Central memory CD8-positive, alpha-beta T cell (primary cell): ENCODE measurements around the gene GSTO2.

ENCODE experiments used
- ATAC-seq: fragments of 150-1000 bp; cut with Tn5 transposase; replicated peaks from 2 replicates; pipeline ENCODE4 v1.10.0; 2022; ENCODE audit warnings: mild to moderate bottlenecking, moderate FRiP score, moderate number of reproducible peaks; ENCODE audit not compliant: poor library complexity, severe bottlenecking; ENCODE audit errors: extremely low read depth
- DNase-seq, 2 donors: peaks; one replicate each; pipeline ENCODE4 v3.0.0; 2021; ENCODE audit warnings: low spot score in 2 of 2
- H3K27ac Mint-ChIP-seq: one replicate; pipeline ENCODE4 v1.8.0; 2022; ENCODE audit warnings: low read depth, mild to moderate bottlenecking, moderate library complexity, mixed read lengths
- H3K27me3 Mint-ChIP-seq: one replicate; pipeline ENCODE4 v1.8.0; 2022; ENCODE audit warnings: mixed read lengths
- H3K36me3 Mint-ChIP-seq: one replicate; pipeline ENCODE4 v1.8.0; 2022; ENCODE audit warnings: mild to moderate bottlenecking, moderate library complexity, mixed read lengths; ENCODE audit not compliant: insufficient read depth
- H3K4me1 Mint-ChIP-seq: one replicate; pipeline ENCODE4 v1.8.0; 2022; ENCODE audit warnings: mixed read lengths
- H3K4me3 Mint-ChIP-seq: one replicate; pipeline ENCODE4 v1.8.0; 2022; ENCODE audit warnings: mild to moderate bottlenecking, moderate library complexity, mixed read lengths
- H3K9me3 Mint-ChIP-seq: one replicate; pipeline ENCODE4 v1.8.0; 2022; ENCODE audit warnings: mixed read lengths

GSTO2 gene

DNA sequence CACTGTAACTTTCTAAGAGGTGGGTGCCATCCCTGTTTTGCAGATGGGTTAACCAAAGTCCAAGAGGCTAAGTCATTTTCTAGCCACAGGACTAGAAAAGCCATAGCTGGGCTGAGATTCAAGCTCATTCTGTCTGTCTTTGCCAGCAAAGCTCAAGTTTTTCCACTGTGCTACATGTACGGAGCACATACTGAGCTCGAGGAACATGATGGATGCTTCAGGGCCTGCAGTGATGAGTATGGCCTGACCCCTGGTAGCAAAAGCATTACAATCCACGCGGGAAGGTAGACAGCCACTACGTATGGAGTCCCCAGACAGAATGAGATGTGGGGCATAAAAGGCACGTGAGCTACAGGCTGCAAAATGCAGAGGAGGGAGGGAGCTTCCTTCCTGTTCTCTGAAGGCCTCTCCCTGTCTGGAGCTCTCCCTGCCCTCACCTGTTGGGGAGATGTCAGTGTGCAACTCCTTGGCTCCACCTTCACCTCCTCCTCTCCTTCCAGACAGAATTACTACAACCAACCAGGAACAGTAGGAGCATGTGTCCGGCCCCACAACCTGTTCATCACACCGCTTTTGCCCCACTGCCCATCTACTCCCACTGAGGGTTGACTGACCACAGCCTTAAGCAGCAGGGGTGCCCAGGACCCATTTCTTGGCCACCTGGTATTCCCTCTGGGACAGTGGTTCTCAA is 52.9 kb downstream of the GSTO2 start:
- H3K27me3 Mint-ChIP-seq, result no peaks in the 10 kb centered on the region
- H3K9me3 Mint-ChIP-seq, result no peaks in the 10 kb centered on the region
- peak overlapping the region; percentile 69 for H3K4me3 Mint-ChIP-seq
- no peak for DNase-seq
- peak overlapping the region; percentile 90 for H3K27ac Mint-ChIP-seq
- peaks cover 94% of the 10 kb centered on the region for H3K4me1 Mint-ChIP-seq
- peak; percentile 51 for ATAC-seq
- peaks cover 31% of the 10 kb centered on the region for H3K36me3 Mint-ChIP-seq

DNA sequence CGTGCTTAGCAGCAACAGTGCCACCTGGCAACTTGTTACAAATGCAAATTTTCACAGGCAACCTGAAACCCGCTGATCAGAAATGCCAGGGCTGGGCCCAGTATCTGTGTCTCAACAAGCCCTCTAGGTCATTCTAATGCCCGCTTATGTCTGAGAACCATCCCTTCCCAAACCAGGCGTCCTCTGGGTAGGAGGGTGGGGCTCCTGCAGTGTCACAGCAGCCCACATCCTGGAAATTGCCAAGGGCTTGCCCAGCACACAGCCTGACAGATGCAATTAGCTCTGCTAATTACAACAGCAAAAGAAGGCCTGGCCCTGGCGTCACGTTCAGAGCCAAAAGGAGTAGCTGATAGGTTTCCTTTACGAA is 53.4 kb downstream of the GSTO2 start:
- Mint-ChIP-seq H3K9me3 (no peaks in the 10 kb centered on the region), H3K4me3 (peak overlapping the region; percentile 69), H3K4me1 (peaks cover 94% of the 10 kb centered on the region), H3K36me3 (peaks cover 30% of the 10 kb centered on the region), H3K27me3 (no peaks in the 10 kb centered on the region), H3K27ac (peak overlapping the region; percentile 90)
- peak; percentile 27 for ATAC-seq
- DNase-seq, result no peak

DNA sequence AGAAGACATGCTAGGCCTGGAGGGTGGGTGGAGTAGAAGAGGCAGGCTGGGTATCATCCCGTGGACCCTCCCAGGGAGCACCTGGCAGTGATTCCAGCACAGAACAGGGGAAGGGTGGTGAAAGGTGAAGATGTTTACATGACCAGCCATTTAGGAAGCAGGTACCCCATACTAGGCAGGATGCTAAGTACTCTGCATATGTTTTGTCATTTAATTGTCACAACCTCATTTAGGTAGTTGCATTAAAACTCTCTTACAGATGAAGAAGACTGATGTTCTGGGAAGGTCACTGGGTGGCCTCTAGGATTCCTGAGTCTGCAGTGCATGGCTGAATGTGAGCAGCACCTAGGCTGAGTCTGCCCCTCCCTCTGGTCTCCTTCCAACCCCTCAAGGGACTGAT is 54.1 kb downstream of the GSTO2 start:
- H3K4me3 Mint-ChIP-seq, result peak overlapping the region; percentile 69
- H3K27ac Mint-ChIP-seq, result peak overlapping the region; percentile 90
- H3K4me1 Mint-ChIP-seq, result peaks cover 94% of the 10 kb centered on the region
- H3K27me3 Mint-ChIP-seq, result no peaks in the 10 kb centered on the region
- H3K9me3 Mint-ChIP-seq, result no peaks in the 10 kb centered on the region
- no peak for ATAC-seq
- no peak for DNase-seq
- H3K36me3 Mint-ChIP-seq, result peaks cover 33% of the 10 kb centered on the region

DNA sequence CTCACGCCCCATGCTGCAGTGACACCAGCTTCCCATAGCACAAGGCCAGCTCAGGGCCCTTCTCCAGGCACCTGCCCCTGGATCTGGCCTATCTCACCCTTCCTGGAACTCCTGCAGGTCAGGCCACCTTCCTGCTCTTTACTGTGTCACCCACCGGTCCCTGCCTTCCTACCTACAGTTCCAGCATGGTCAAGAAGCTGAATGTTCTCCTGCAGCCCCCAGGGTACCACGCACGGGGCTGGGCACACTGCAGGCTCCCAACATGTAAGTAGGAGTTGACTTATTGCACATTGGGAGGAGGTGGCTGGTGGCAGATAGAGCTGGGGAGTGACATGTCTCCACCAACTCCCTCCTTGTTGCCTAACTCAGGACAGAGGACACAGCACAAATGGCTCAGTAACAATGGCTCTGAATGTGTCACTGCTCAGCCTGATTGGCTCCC is 54.8 kb downstream of the GSTO2 start:
- H3K4me3 Mint-ChIP-seq, result peak overlapping the region; percentile 66
- peaks cover 94% of the 10 kb centered on the region for H3K4me1 Mint-ChIP-seq
- peak overlapping the region; percentile 90 for H3K27ac Mint-ChIP-seq
- no peaks in the 10 kb centered on the region for H3K9me3 Mint-ChIP-seq
- H3K36me3 Mint-ChIP-seq, result peaks cover 37% of the 10 kb centered on the region
- DNase-seq (no peak), ATAC-seq (no peak)
- no peaks in the 10 kb centered on the region for H3K27me3 Mint-ChIP-seq

DNA sequence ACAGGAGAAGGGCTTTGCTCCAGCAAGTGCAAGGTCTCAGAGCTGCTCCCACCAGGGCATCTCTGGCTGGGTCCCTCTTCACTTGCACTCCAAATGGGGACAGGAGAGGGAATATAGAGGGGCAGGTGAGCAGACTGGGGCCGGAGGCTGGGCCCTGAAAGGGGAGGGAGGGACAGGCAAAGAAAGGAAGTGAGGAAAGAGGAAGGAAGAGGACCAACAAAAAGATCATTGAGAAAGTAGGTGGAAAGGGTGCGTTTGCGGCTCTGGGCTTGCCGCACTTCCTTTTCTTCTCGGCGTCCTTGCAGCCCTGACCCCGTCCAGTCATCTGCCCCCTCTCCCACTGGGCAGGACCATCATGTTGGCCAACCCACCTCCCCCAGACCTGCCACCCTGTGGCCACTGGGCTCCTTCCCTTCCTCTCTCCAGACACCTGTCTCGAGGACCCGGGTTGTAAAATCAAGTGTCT is 55.3 kb downstream of the GSTO2 start:
- H3K4me3 Mint-ChIP-seq, result peak overlapping the region; percentile 66
- peaks cover 94% of the 10 kb centered on the region for H3K4me1 Mint-ChIP-seq
- ATAC-seq, result no peak
- H3K36me3 Mint-ChIP-seq, result peaks cover 42% of the 10 kb centered on the region
- H3K9me3 Mint-ChIP-seq, result no peaks in the 10 kb centered on the region
- H3K27me3 Mint-ChIP-seq, result no peaks in the 10 kb centered on the region
- no peak for DNase-seq
- peak overlapping the region; percentile 90 for H3K27ac Mint-ChIP-seq

DNA sequence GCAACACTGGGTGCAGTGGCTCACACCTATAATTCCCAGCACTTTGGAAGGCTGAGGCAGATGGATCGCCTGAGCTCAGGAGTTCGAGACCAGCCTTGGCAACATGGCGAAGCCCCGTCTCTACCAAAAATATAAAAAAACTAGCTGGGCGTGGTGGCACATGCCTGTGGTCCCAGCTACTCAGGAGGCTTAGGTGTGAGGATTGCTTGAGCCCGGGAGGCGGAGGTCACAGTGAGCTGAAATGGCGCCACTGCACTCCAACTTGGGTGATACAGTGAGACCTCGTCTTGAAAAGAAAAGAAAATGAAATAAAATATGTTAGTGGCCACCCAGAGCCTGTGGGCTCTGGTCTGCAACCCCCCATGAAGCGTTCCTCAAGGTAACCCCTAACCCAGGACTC is 55.9 kb downstream of the GSTO2 start:
- Mint-ChIP-seq H3K27me3 (no peaks in the 10 kb centered on the region), H3K4me1 (peaks cover 94% of the 10 kb centered on the region), H3K4me3 (peak overlapping the region; percentile 82), H3K27ac (peak overlapping the region; percentile 82), H3K36me3 (peaks cover 42% of the 10 kb centered on the region), H3K9me3 (no peaks in the 10 kb centered on the region)
- ATAC-seq (no peak), DNase-seq (no peak)

DNA sequence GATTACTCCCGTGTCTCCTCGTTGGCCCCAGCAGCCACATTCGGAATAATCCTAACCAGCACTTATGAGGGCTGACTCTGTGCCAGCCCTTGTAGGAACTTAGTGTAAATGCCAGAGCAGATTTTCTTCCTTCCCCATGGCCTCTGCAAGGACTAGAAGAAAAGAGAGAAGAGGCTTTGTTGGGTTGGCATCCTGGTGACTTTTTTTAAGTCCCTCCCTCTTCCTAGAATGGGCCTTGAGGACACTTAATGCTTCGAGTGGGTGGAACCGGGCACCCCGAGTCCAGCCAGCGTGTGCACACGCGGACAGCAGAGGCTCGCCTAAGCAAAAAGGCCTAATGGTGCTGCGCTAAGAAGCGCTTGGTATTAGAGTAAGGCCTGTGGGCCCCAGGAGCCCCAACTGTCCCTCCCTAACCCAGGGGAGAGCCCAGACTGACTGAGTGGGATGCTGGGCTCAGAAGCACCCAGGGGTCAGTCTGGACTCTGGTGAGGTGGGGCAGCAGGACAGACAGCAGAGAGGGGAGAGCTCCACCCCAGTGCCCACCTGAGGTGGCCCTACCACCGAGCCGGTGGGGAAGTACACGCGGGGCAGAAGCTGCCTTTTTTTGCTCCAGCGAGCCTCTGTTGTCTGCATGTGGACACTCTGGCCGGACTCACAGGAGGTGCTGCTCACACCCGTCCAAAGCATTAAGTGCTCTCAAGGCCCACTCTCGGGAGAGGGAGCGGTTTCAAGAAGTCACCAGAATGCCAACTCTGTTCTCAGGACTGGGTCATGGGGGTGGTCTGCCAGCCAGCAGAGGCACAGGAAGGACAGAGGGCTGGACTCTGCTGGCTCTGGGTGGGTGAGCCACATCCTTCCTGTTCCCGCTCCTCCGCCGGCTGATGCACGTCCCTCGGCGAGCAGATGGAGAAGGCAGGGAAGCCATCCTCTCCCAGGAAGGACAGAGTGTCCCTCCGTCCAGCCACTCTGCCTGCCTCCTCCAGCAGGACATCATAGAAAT is 56.8 kb downstream of the GSTO2 start:
- DNase-seq (no peak), ATAC-seq (no peak)
- peak overlapping the region; percentile 82 for H3K4me3 Mint-ChIP-seq
- peak overlapping the region; percentile 94 for H3K27ac Mint-ChIP-seq
- peaks cover 95% of the 10 kb centered on the region for H3K4me1 Mint-ChIP-seq
- no peaks in the 10 kb centered on the region for H3K9me3 Mint-ChIP-seq
- no peaks in the 10 kb centered on the region for H3K27me3 Mint-ChIP-seq
- peaks cover 42% of the 10 kb centered on the region for H3K36me3 Mint-ChIP-seq

DNA sequence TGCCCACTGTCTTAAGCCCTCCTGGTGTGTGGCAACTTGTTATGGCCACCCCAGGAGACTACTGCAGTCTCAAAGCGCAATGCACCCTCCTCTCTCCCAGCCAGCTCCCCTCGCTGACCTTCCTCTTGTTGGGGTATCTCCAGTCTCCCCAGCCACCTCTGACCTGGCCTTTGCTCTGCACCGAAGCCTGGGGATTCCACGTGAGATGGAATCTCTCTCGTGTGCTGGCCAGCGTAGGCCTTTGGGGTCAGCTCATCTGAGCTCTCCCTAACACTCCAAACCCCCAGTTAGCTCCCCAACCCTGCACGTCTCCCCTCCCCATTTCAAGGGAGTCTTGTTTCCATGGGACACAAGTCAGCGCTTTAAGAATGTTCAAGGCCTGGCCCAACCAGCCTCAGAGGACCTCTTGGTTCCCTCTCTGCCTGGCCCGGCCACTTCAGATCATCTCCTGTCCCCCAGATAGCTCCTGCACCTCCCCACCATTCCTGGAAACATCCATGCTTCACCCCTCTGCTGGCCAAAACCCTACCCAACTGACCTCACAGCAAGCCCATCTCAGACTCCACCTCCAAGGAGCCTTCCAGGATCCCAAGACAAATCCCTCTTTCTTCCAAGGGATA is 58.1 kb downstream of the GSTO2 start:
- Mint-ChIP-seq H3K4me1 (peaks cover 98% of the 10 kb centered on the region), H3K36me3 (peaks cover 44% of the 10 kb centered on the region), H3K27me3 (no peaks in the 10 kb centered on the region), H3K4me3 (peak overlapping the region; percentile 82), H3K9me3 (no peaks in the 10 kb centered on the region), H3K27ac (peak overlapping the region; percentile 94)
- no peak for ATAC-seq
- no peak for DNase-seq

DNA sequence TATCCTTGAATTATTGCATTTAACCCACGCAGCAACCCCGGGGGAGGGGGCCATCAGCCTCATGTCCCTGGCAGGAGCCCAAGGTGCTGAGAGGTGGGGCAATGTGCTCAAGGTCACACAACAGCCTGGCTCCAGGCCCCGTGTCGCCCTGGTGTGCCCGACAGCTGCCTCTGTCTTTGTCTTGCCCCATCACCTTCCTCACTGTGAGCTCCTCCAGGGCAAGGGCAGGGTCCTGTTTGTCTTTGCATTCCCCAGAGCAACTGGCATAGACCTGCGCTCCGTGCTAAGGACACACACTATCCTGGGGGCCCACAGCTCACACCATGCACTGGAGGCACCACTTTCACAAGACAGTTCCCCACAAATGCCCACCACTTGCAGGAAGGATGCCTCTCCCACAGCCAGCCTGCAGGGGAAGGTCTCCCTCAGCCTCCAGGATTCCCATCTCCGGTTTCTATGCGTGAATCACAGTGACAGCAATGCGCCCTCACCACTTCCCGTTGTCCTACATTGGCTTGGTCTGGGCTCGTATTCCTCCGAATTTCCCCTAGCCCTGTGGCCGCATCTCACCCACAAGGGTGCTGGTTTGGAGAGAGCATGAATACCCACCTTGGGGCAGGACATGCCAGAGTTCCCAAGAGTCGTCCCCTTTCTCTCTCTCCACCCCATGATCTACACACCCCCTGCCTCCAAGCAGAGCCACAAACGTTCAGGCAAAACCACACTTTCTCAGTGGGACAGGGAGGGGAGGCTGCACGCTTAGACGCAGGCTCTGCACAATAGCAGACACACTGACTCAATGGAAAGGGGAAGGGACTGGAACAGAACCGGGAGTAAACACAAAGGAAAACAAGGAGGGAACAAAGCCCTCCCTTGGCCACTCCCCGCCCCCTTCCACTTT is 59.0 kb downstream of the GSTO2 start:
- peak overlapping the region; percentile 94 for H3K27ac Mint-ChIP-seq
- H3K4me3 Mint-ChIP-seq, result peak overlapping the region; percentile 82
- H3K9me3 Mint-ChIP-seq, result no peaks in the 10 kb centered on the region
- ATAC-seq (no peak), DNase-seq (no peak)
- H3K4me1 Mint-ChIP-seq, result peaks cover 96% of the 10 kb centered on the region
- peaks cover 42% of the 10 kb centered on the region for H3K36me3 Mint-ChIP-seq
- H3K27me3 Mint-ChIP-seq, result no peaks in the 10 kb centered on the region

DNA sequence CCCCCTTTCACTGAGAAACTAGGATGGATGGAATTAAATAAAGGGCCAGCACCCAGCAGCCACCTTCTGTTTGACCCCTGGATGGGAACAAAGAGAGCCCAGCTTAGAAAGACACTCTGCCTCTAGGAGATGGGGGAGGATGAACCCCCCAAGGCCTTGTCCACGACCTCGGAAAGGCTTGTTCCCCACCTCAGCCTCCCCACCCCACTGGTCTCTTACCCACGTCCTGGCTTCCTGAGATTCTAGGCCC is 59.6 kb downstream of the GSTO2 start:
- DNase-seq (no peak), ATAC-seq (no peak)
- peak overlapping the region; percentile 94 for H3K27ac Mint-ChIP-seq
- no peaks in the 10 kb centered on the region for H3K27me3 Mint-ChIP-seq
- peaks cover 96% of the 10 kb centered on the region for H3K4me1 Mint-ChIP-seq
- H3K9me3 Mint-ChIP-seq, result no peaks in the 10 kb centered on the region
- H3K36me3 Mint-ChIP-seq, result peaks cover 46% of the 10 kb centered on the region
- H3K4me3 Mint-ChIP-seq, result peak overlapping the region; percentile 82

DNA sequence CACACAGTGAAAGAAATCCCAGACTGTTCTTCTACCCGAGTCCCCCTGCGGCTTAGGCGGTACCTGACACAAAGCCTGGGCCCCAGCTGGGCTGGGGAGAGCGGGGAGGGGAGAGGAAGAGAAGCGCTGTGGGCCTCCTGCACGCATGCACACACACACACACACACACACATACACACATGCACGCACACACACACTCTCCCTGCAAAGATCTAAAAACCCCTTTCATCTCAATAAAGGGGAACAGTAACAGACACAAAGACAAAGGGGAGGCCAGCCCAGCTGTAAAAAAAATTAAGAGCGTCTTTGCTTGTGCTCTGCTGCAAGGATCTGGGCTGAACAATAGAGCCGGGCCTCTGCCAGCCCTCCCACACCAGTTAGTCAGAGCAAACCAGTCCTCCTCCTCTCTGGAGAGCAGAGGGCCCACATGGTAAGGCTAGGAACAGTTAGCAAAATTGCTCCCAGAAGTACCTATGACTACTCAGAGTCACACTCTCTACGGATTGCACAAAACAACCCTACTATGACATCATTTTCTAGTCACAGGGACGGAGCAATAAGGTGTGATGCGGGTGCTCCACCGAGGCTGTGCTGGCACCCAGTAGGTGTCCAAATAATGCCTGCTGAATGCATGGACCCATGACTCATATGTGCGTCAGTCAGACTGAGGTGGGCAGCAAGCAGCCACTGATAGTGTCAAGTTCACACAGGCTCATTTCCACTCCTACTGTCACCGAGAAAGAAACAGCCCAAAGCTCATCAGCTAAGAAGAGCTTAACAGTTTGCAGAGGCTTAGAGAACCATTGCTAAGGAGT is 60.1 kb downstream of the GSTO2 start:
- Mint-ChIP-seq H3K27ac (peak overlapping the region; percentile 94), H3K27me3 (no peaks in the 10 kb centered on the region), H3K4me3 (peak overlapping the region; percentile 82), H3K9me3 (no peaks in the 10 kb centered on the region), H3K4me1 (peaks cover 93% of the 10 kb centered on the region), H3K36me3 (peaks cover 47% of the 10 kb centered on the region)
- ATAC-seq, result peak; percentile 61
- DNase-seq, result peak in 1 of 2 donors; percentile 65
